ENCODE measurements around the gene RYK. TPM values are rescaled to one million over a fixed set of nuclear protein-coding genes. Genes with fewer than 3 reads are reported as not detected.

RYK gene
- total and polyA plus RNA-seq, 2 experiments from 2014 or later: 24.9 to 94.8 TPM

DNA sequence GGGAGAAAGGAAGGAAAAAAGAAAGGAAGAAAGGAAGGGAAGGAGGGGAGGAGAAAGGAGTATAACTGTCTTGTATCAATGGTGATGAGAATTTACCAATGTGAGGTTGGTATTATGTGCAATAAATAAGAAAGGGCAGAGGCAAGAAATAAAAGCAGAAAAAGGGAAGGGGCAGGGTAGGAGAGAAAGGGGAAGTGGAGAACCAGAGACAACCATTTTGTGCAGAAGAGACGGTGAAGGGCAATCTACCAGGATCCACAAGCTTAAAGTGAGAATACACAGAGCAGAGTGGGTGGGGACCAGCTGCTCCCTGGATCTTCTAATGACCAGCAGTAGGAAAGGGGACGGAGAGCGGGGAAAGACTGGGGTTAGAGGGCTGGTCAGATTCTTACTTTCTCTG, 114.1 kb downstream of the RYK start:
- Mint-ChIP-seq H3K9me3 (peaks cover 15% of the 10 kb centered on the region), H3K27ac (no peak overlapping the region), H3K4me1 (no peaks in the 10 kb centered on the region), H3K27me3 (ENCODE audit: insufficient read depth, low read depth, poor library complexity) (peaks cover 4% of the 10 kb centered on the region), H3K4me3 (no peak overlapping the region), H3K36me3 (ENCODE audit: low read depth) (peaks cover 18% of the 10 kb centered on the region; the same call in 1 of the 3 replicates)
- H4K20me1 ChIP-seq (replicated peaks; ENCODE audit: insufficient read depth): no peaks in the 10 kb centered on the region
- DNase-seq (ENCODE audit: low spot score) (no peak), ATAC-seq (no peak)
- H3K4me3 ChIP-seq: no peak overlapping the region
- TF ChIP-seq JUNB (IDR thresholded peaks at IDR 0.05; ENCODE audit: unreplicated experiment) (no peak), STAT1 (IDR thresholded peaks at IDR 0.05; ENCODE audit: unreplicated experiment) (no peak), EZH2phosphoT487 (IDR thresholded peaks at IDR 0.05; ENCODE audit: unreplicated experiment) (no peak), CTCF (conservative IDR thresholded peaks at IDR 0.05; ENCODE audit: low read depth in 2 of 2) (no peak), NANOG (IDR thresholded peaks at IDR 0.05; ENCODE audit: borderline replicate concordance) (no peak), ZNF114 (CRISPR knock-in tag; IDR thresholded peaks at IDR 0.05) (no peak), EZH2 (IDR thresholded peaks at IDR 0.05; ENCODE audit: low read depth, unreplicated experiment) (no peak), POLR2AphosphoS5 (IDR thresholded peaks at IDR 0.05; ENCODE audit: low read depth) (no peak), CREB1 (CRISPR knock-in tag; IDR thresholded peaks at IDR 0.05; ENCODE audit: low read depth) (no peak), ZNF331 (CRISPR knock-in tag; IDR thresholded peaks at IDR 0.05; ENCODE audit: low read depth) (no peak), ZNF462 (CRISPR knock-in tag; IDR thresholded peaks at IDR 0.05) (no peak)
- TF ChIP-seq, protein P1, sequence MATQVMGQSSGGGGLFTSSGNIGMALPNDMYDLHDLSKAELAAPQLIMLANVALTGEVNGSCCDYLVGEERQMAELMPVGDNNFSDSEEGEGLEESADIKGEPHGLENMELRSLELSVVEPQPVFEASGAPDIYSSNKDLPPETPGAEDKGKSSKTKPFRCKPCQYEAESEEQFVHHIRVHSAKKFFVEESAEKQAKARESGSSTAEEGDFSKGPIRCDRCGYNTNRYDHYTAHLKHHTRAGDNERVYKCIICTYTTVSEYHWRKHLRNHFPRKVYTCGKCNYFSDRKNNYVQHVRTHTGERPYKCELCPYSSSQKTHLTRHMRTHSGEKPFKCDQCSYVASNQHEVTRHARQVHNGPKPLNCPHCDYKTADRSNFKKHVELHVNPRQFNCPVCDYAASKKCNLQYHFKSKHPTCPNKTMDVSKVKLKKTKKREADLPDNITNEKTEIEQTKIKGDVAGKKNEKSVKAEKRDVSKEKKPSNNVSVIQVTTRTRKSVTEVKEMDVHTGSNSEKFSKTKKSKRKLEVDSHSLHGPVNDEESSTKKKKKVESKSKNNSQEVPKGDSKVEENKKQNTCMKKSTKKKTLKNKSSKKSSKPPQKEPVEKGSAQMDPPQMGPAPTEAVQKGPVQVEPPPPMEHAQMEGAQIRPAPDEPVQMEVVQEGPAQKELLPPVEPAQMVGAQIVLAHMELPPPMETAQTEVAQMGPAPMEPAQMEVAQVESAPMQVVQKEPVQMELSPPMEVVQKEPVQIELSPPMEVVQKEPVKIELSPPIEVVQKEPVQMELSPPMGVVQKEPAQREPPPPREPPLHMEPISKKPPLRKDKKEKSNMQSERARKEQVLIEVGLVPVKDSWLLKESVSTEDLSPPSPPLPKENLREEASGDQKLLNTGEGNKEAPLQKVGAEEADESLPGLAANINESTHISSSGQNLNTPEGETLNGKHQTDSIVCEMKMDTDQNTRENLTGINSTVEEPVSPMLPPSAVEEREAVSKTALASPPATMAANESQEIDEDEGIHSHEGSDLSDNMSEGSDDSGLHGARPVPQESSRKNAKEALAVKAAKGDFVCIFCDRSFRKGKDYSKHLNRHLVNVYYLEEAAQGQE (IDR thresholded peaks at IDR 0.05; ENCODE audit: unreplicated experiment): no peak
- TF ChIP-seq, protein P2, sequence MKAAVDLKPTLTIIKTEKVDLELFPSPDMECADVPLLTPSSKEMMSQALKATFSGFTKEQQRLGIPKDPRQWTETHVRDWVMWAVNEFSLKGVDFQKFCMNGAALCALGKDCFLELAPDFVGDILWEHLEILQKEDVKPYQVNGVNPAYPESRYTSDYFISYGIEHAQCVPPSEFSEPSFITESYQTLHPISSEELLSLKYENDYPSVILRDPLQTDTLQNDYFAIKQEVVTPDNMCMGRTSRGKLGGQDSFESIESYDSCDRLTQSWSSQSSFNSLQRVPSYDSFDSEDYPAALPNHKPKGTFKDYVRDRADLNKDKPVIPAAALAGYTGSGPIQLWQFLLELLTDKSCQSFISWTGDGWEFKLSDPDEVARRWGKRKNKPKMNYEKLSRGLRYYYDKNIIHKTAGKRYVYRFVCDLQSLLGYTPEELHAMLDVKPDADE (IDR thresholded peaks at IDR 0.05): no peak
- no peak overlapping the region for H3K27ac ChIP-seq (ENCODE audit: low read depth)
- 0 out of 2 replicates have a peak, but pooled peaks cover 9% of the 10 kb centered on the region for H3K9me2 ChIP-seq (ENCODE audit: insufficient read depth)
- no peaks in the 10 kb centered on the region for H3K27me3 ChIP-seq (ENCODE audit: insufficient read depth)
- H2AFZ ChIP-seq: no peak overlapping the region
- no peaks in the 10 kb centered on the region for H3K4me1 ChIP-seq (ENCODE audit: insufficient read depth)
- H3F3A ChIP-seq (replicated peaks; ENCODE audit: low read depth): no peaks in the 10 kb centered on the region
- no peaks in the 10 kb centered on the region for H3K36me3 ChIP-seq (ENCODE audit: insufficient read depth)
- H3K4me2 ChIP-seq: no peak overlapping the region
- H3K79me2 ChIP-seq (replicated peaks; ENCODE audit: insufficient read depth): no peaks in the 10 kb centered on the region
